ENCODE measurements around the gene ZNF512B.
A peak's percentile ranks its signal among the peaks of the same experiment; 100 is the strongest.

The ZNF512B gene

DNA sequence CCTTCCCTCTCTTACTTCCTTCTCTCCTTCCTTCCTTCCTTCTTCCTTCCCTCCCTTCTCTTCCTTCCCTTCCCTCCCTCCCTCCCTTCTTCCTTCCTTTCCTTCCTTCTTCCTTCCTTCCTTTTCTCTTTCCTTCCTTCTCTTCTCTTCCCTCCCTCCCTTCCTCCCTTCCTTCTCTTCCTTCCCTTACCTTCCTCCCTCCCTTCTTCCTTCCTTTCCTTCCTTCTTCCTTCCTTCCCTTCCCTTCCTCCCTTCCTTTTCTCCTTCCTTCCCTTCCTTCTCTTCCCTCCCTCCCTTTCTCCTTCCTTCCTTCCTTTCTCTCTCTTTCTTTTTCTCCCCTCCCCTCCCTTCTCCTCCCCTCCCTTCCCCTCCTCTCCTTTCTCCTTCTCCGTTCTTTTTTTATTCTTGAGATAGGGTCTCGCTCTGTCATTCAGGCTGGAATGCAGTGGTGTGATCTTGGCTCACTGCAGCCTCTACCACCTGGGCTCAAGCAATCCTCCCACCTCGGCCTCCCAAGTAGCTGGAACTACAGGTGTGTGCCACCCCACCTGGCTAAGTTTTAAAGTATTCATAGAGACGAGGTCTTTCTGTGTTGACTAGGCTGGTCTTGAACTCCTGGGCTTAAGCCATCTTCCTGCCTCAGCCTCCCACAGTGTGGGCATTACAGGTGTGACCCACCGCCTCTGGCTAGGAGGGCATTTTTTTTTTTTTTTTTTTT is 1.1 kb upstream of the ZNF512B start:
- H3K9me3 ChIP-seq (ENCODE audit: severe bottlenecking) = no peaks in the 10 kb centered on the region
- DNase-seq = no peak
- peaks cover 5% of the 10 kb centered on the region for H3K36me3 ChIP-seq
- H3K27ac ChIP-seq = no peak overlapping the region
- no peak overlapping the region for H3K4me3 ChIP-seq (ENCODE audit: low read depth, low read length)
- TF ChIP-seq, protein P1, sequence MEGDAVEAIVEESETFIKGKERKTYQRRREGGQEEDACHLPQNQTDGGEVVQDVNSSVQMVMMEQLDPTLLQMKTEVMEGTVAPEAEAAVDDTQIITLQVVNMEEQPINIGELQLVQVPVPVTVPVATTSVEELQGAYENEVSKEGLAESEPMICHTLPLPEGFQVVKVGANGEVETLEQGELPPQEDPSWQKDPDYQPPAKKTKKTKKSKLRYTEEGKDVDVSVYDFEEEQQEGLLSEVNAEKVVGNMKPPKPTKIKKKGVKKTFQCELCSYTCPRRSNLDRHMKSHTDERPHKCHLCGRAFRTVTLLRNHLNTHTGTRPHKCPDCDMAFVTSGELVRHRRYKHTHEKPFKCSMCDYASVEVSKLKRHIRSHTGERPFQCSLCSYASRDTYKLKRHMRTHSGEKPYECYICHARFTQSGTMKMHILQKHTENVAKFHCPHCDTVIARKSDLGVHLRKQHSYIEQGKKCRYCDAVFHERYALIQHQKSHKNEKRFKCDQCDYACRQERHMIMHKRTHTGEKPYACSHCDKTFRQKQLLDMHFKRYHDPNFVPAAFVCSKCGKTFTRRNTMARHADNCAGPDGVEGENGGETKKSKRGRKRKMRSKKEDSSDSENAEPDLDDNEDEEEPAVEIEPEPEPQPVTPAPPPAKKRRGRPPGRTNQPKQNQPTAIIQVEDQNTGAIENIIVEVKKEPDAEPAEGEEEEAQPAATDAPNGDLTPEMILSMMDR (IDR thresholded peaks at IDR 0.05; ENCODE audit: low read depth, low read length) = no peak
- no peaks in the 10 kb centered on the region for H3K27me3 ChIP-seq (ENCODE audit: insufficient read depth, low read depth, severe bottlenecking)

DNA sequence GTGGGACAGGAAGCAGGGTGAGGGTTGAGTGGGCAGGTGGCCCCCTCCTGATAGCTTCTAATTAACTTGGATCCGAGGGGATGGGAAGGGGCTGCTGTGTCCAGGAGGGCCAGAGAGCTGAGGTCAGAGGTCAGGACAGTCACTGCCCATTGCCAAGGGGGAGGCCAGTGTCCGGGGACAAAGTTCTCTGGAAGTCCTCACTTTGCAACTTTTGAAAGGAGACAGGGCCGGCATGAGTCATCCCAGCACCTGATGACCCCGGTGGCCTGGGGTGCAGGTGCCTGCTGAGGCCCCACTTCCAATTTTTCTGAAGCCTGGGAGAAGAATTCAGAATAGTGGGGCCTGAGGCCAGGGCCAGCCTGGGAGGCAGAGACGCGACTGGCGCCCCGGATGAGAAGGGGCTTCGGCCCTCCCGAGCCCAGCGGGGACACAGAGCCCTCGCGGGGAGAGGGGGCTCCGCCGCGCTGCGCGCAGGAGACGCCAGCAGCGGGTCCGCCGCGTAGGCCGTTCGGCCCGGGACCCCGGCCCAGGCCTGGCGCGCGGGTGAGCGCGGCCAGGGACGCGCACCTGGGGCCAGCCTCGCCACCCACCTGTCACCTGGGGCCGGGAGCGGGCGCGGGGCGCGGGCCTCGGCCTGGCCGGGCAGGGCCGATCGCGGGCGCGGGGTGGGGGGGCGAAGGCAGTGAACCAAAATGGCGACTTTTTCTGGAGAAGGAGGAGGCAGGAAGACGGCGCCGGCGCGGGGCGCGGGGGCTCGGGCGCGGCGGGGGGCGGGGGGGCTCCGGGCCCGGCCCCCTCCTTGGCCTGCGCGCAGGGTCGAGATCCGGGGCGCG is 586 bp downstream of the ZNF512B start:
- no peaks in the 10 kb centered on the region for H3K27me3 ChIP-seq (ENCODE audit: insufficient read depth, low read depth, severe bottlenecking)
- TF ChIP-seq, protein P1 (IDR thresholded peaks at IDR 0.05; ENCODE audit: low read depth, low read length) = no peak
- no peaks in the 10 kb centered on the region for H3K9me3 ChIP-seq (ENCODE audit: severe bottlenecking)
- no peak for DNase-seq
- H3K27ac ChIP-seq = peak overlapping the region; percentile 60
- H3K36me3 ChIP-seq = peaks cover 5% of the 10 kb centered on the region
- peak overlapping the region; percentile 54 for H3K4me3 ChIP-seq (ENCODE audit: low read depth, low read length)

DNA sequence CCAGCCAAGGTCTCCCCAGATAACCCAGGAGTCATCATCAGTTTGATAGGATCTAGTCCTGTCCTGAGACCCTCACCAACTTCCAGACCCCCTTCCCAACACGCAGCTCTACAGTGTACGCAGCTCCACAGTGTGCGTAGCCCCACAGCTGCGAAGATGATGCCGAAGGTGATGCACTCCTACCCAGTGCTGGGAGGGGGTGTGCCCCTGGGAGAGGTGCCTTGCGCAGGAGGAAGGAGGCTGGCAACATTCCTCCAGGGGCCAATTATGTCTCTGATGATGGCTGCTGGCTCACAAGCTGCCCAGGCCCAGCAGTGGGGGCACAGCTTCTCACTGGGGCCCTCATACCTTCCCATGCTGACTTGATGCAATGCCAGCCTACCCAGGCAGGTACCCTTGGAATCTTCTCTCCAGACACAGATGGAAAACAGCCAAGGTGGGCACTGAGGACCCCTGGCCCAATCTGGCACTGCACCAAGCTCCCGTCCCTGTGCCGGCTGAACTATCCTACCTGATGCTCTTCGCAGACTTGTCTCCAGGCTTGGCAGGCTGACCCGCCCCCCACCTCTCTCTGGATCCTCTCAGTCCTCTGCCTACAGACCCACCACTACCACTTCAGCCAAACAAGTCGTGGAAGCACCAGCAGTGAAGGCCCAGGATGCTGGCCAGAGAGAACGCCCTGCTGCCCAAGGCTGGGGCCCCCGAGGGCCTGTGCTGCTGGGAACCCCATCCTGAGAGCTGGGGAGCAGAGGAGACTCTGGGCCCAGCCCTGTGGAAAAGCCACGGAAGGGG is 1.4 kb downstream of the ZNF512B start:
- no peaks in the 10 kb centered on the region for H3K9me3 ChIP-seq (ENCODE audit: severe bottlenecking)
- no peak overlapping the region; the same call in 1 of the 2 replicates for H3K27ac ChIP-seq
- TF ChIP-seq, protein P1 (IDR thresholded peaks at IDR 0.05; ENCODE audit: low read depth, low read length) = no peak
- peak overlapping the region; percentile 54 for H3K4me3 ChIP-seq (ENCODE audit: low read depth, low read length)
- peaks cover 8% of the 10 kb centered on the region for H3K36me3 ChIP-seq
- H3K27me3 ChIP-seq (ENCODE audit: insufficient read depth, low read depth, severe bottlenecking) = no peaks in the 10 kb centered on the region
- DNase-seq = no peak

DNA sequence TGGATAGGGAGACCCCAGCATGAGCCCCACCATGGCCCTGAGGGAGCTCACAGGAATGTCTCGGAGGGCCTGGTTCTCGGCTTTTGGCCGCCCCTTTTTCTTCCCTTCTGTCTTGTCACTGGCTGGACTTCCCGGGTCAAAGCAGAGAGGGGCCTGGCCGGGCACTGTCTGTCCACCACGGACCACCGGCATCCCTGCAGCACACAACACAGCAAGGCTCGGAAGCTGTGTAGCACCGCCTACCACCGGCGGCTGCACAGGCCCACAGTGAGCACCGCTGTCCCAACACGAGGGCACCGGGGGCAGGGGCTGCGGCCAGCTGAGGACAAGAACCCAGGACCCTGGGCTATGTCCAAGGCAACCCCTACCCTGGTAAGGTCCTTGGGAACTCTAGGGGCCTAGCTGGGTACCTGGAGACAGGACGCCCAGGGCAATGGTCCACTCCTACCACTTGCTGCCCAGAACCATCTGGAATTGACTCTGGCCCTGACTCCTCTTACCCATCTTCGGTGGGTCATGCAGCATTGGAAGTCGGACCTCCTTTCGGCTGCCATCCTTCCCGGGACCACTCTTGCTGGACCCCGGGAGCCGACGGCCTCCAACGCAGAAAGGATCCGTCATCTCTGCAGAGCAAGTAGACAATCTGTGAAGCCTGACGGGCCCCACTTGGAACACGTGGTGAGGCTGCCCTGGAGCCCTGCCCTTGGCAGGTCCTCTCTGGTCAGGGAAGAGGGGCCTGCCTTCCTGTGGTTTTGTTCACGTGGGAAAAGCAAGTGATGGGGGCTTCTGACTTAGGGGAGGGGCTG is 2.2 kb downstream of the ZNF512B start:
- no peak for DNase-seq
- TF ChIP-seq, protein P1 (IDR thresholded peaks at IDR 0.05; ENCODE audit: low read depth, low read length) = no peak
- Histone ChIP-seq H3K9me3 (ENCODE audit: severe bottlenecking) (no peaks in the 10 kb centered on the region), H3K4me3 (ENCODE audit: low read depth, low read length) (no peak overlapping the region), H3K36me3 (peaks cover 12% of the 10 kb centered on the region), H3K27me3 (ENCODE audit: insufficient read depth, low read depth, severe bottlenecking) (no peaks in the 10 kb centered on the region), H3K27ac (no peak overlapping the region)

DNA sequence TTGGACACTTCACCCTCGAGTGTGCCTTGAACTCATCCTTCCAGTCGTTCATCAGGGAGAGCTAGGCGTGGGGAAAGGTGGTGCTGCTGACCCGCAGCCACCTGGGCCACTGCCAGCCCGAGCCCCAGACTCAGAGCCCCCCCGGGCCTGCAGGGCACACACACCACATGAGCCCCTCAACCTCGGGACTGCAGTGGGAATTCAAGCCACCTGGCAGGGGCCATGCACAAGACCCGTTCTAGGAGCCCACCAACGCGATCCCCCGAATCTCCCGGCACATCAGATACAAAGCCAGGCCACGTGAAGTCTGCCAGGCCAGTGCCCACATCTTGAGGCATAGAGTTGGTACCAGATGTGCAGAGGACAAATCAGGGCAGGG is 2.8 kb downstream of the ZNF512B start:
- Histone ChIP-seq H3K9me3 (ENCODE audit: severe bottlenecking) (no peaks in the 10 kb centered on the region), H3K27me3 (ENCODE audit: insufficient read depth, low read depth, severe bottlenecking) (no peaks in the 10 kb centered on the region), H3K4me3 (ENCODE audit: low read depth, low read length) (no peak overlapping the region), H3K27ac (no peak overlapping the region), H3K36me3 (peaks cover 12% of the 10 kb centered on the region)
- no peak for DNase-seq
- TF ChIP-seq, protein P1 (IDR thresholded peaks at IDR 0.05; ENCODE audit: low read depth, low read length) = no peak

All from WERI-Rb-1 (cell line).